GM19035 (cell line): ENCODE measurements around the gene DEPDC7.

Experiments
- ATAC-seq: cut with Tn5 transposase; IDR thresholded peaks from one replicate; pipeline ENCODE4 v1.9.1; 2021; ENCODE audit not compliant: unreplicated experiment

The DEPDC7 gene

GRCh38 chr11:33059331-33060007 lies 43.8 kb downstream of the DEPDC7 start:
- ATAC-seq: no peak

GRCh38 chr11:33060271-33060670 lies 44.6 kb downstream of the DEPDC7 start:
- ATAC-seq: no peak

- no peak for ATAC-seq
These were observed 46.5 kb downstream of the DEPDC7 start for GRCh38 chr11:33062137-33062536.

GRCh38 chr11:33063326-33063881 lies 47.7 kb downstream of the DEPDC7 start:
- ATAC-seq: peak; percentile 49

GRCh38 chr11:33064033-33064825 lies 48.6 kb downstream of the DEPDC7 start:
- no peak for ATAC-seq

- no peak for ATAC-seq
These were observed 49.2 kb downstream of the DEPDC7 start for GRCh38 chr11:33064866-33065265.

GRCh38 chr11:33065445-33066178 lies 49.9 kb downstream of the DEPDC7 start:
- ATAC-seq: peak; percentile 48

- no peak for ATAC-seq
These were observed 51.6 kb downstream of the DEPDC7 start for GRCh38 chr11:33067294-33067693.

DNA sequence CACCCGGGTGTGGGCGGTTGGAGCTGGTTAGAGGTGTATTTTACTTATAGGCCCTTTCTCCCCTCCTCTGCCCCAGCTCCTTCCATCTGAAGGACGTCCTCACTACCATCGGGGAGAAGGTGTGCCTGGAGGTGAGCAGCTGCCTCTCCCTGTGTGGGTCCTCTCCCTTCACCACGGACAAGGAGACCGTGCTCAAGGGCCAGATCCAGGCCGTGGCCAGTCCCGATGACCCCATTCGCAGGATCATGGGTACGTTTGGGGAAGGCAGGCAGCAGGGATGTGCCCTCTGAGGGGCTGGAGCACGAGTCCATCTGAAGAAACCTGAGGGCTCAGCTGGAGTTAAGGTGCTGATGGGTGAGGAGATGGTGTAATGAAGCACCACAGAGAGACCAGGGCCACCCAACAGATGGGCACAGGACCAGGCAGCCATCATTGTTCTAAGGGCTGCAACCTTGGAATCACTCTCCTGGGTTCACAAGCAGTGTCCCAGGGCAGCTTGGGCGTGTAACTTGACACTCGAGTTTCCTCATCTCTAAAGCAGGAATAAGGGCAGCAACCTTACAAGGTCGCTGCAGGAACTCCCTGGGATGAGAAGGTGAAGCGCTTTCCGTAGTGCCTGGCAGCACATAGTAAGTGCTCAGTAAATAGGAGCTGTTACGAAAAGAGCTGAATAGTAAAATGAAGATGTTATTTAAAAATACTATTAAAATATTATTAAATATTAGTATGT lies 53.1 kb downstream of the DEPDC7 start:
- no peak for ATAC-seq

DNA sequence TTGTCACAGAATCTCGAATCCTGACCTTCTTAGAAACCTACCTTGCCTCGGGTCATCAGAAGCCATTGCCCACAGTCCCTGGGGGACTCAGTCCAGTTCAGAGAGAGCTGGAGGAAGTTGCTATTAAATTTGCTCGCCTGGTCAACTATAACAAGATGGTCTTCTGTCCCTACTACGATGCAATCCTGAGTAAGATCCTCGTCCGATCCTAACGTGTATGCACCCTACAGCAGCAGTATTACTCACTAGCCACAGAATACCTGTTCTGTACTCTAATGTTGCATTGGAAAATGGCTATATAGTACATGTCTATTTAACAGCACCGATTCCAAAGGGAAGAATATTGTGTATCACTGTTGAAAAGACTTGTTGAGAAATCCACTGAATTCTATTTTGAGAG lies 56.8 kb downstream of the DEPDC7 start:
- no peak for ATAC-seq
